GM21367 (cell line): Measurements from ENCODE around the gene RASSF1.

ENCODE experiments used
- ATAC-seq: cut with Tn5 transposase; IDR thresholded peaks from one replicate; pipeline ENCODE4 v1.9.1; 2021; ENCODE audit not compliant: unreplicated experiment

RASSF1 gene

GRCh38 chr3:50365842-50366220 lies 25.2 kb upstream of the RASSF1 start:
- no peak for ATAC-seq

GRCh38 chr3:50365080-50365841 lies 24.6 kb upstream of the RASSF1 start:
- ATAC-seq, result peak; percentile 85

DNA sequence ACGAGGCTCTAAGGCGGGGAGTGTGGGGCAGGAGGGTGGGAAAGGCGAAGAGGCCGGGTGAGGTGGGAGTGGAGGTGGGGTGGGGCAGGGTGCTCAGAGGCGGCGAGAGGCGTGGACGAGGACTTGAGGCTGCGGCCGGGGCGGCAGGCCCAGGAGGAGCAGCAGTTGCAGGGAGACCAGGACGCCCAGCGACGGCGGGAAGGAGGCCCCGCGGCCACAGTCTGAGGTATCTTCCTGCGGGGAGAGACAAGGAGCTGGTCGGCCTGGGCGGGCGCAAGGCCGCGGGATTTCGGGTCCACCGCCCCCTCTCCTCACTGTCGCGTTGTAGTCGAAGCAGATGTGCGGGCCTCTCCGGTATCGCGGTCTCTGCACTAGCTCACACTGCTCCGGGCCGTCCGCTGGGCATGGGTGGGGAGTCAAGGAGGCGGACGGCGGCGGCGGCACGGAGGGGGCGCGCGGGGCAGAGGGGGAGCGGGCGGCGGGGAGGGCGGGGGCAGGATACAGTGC lies 24.0 kb upstream of the RASSF1 start:
- no peak for ATAC-seq

- ATAC-seq, result no peak
These were observed 19.1 kb upstream of the RASSF1 start for GRCh38 chr3:50359760-50360110.

DNA sequence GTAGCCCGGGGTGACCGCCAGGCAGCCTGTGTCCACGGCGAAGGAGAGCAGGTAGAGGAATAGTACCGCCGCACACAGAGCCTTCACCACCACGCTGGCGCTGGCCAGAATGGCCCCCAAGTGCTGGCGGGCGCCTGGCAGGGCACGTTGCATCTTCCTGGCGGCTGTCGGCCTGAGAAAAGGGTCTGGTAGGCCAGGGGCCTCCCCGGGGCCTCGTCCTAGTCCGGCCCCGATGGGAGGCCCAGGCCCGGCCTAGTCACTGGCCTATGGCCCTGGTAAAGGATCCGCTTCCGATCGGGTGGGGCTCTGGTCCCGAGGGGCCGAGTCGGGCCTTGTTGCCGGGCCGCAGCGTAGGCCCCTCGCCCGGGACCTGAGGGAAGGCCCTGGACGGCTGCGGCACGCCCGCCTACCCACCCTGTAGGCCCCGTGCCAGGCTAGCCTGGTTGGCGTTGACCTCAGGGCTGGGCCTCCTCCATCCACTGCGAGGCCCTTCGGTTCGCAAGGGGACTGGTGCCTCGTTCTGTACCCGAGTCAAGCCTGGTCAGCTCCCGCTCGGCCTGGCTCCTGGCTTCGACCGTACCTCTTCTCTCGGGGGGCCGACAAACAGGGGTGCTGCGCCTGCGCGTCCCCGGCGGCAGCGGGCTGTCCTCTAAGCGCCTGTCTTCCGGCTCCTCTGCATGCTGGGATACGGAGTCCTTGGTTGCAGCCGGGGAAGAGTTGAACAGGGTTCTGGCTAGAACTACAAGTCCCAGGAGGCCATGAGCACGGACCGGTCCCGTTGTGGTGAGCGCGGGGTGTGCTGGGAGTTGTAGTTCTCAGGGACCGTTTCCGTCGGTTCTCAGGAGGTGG lies 18.5 kb upstream of the RASSF1 start, which contains the start of gene TMEM115:
TMEM115 (minus strand) TSS at position 611 of the 849 bp plus-strand sequence; CDS start at position 153, 458 bp downstream.
- ATAC-seq, result peak; percentile 98

DNA sequence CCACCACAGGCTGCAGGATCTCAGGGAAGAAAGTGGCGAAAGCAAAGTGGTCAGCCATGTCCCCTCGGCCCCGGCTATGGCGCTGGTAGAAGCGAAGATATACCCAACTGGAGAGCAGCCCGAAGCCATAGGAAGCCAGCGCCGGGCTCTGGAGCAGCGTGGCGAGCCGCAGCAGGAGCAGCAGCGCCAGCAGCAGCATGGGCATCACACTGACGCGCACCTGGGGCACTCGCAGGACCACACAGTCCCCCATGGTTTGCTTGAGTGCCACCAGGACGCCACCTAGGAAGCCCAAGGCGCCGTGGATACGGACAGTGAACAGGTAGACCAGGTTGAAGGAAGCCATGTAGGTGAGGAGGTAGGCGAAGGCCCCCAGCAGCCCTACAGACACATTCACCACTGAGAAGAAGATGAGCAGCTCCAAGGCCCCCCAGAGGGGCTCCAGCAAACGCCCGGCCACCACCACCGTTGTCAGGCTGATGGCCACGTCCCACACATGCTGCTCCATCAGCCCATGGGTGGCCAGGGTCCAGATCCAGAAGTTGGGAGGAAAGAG lies 17.8 kb upstream of the RASSF1 start:
- ATAC-seq, result no peak

DNA sequence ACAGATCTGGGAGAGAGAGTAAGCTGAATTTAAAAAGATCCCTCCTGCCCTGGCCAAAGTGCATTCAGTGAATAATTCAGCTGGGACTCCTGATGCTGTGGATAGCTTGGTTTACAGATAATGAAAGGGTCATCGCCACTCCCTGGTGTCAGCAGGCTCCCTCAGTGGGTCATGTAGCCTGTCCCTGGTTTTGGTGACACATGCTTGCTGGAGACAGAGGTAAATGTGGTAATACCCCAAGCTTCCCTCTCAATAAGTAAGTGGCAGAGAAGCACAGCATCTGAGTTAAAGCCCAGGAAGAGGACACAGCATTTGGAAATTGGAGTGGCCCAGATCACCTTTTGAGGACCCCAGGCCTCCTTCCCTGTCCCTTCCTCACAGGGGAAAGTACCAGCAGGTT lies 16.8 kb upstream of the RASSF1 start:
- no peak for ATAC-seq

DNA sequence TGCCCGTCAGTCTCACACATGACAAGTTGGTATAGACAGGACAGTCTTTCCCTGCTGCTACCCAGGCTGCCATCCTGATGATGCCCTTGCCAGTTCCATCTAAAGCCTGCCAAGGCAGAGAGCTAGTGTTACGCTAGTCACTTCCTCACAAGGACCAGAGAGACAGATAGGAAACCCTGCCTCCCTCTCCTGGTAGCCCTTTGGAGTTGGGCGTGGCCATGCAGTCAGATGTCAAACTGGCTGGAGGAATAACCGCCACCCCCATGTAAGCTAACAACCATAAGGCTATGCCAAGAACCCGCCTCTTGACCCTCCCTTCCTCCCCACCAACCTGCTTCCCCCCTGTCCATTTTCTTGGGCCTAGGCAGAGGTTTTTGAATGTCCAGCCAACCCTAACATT lies 15.9 kb upstream of the RASSF1 start:
- no peak for ATAC-seq

- ATAC-seq, result no peak
These were observed 15.4 kb upstream of the RASSF1 start for GRCh38 chr3:50355829-50356552.

GRCh38 chr3:50354850-50355249 lies 14.2 kb upstream of the RASSF1 start:
- no peak for ATAC-seq

DNA sequence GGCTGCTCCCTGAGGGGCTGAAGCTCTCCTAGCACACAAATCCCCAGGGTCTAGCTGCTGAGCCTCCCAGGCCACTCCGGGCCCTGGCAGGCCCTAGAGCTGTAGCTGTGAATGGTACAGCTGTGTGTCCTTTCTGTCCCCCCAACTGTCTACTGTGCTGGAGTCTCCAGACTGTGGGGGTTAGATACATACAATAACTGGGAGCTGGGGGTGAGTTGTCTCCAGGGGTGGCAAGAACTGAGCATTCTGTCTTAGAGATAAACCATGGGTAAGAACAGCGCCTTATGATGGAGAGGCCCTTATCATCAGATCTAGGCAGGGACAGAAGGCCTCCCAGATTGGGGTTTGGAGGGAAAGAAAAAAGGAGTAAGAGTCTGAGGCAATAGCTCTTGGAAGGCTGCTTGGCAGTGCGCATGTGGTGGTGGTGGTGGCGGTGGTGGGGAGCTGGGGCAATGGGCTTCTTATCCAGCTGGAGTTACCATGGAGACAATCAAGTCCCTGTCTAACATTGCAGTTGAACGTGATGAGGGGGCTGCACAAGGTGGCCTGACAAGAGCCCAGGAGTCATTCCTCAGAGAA lies 13.6 kb upstream of the RASSF1 start:
- ATAC-seq, result no peak

DNA sequence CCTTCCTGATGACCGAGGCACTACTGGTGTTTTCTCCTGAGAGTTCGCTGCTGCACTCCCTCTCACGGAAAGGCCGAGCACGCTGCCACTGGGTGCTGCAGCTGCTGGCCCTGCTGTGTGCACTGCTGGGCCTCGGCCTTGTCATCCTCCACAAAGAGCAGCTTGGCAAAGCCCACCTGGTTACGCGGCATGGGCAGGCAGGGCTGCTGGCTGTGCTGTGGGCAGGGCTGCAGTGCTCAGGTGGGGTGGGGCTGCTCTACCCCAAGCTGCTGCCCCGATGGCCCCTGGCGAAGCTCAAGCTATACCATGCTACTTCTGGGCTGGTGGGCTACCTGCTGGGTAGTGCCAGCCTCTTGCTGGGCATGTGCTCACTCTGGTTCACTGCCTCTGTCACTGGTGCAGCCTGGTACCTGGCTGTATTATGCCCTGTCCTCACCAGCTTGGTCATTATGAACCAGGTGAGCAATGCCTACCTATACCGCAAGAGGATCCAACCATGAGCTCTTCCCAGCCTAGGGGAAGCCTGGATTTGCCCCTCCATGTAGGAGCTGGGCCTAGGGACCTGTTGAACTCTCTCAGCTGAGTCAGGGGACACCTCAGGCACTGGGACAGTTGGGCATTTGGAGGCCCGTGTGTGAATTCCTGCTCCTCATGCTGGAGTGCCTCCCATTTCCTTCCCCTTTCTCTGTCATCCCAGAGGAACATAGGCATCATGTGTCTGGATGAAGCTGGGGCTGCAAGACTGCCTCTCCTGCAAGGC lies 12.8 kb upstream of the RASSF1 start:
- ATAC-seq, result no peak

DNA sequence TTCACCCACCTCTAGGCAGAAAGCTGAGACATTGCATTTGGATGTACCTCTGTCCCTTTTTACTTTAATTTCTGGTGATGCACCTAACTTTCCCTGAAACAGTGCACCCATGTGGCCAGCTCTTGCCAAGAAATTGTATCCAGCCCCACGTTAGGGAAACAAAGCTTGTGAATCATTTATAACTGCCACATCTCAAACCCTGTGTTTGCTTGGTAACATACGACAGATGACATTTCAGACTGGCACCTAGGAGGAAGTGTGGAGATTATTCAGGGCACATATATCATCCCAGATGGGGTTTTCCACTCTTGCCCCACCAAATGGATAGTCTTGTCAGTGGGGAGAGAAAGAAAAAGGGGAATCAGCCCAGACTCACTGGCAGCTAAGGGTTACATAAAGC lies 12.1 kb upstream of the RASSF1 start:
- no peak for ATAC-seq

DNA sequence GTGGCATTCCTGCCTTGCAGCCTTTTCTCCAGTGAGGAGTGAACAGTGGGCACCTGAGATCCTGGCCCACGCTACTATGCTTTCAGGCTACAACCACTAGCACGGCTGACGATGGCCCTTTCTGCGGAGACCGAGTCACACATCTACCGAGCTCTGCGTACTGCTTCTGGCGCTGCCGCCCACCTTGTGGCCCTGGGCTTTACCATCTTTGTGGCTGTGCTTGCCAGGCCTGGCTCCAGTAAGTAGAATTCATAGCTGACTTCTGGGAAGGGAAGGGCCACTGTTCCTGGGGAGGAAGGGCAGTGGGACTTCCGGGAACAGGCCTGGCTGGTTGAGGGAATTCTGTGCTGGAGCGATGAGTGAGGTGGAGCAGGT lies 10.7 kb upstream of the RASSF1 start:
- ATAC-seq, result no peak

GRCh38 chr3:50350527-50351322 lies 10.1 kb upstream of the RASSF1 start, which contains the start of the genes CYB561D2 and NPRL2:
Gene CYB561D2, plus strand, starts transcription at chr3:50350862. Its CDS starts 572 bp downstream, at chr3:50351434.
Gene NPRL2, minus strand, starts transcription at chr3:50350775. Its CDS starts 123 bp downstream, at chr3:50350652.
- peak; percentile 57 for ATAC-seq

DNA sequence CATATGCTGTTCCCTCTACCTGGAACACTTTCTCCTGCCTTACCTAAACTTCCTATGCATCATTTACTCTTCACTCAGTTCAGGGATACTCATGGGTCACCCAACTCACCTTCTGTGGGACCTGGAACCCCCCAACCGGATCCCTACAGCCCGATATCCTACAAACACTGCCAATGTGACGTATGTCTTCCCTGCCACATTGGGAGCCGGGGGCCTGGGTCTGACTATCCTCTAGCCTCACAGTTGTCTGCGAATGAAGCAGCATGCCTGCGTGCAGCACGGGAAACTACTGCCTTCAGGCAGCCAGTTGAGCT lies 9.5 kb upstream of the RASSF1 start:
- no peak for ATAC-seq

GRCh38 chr3:50347187-50347813 lies 6.7 kb upstream of the RASSF1 start:
- no peak for ATAC-seq

DNA sequence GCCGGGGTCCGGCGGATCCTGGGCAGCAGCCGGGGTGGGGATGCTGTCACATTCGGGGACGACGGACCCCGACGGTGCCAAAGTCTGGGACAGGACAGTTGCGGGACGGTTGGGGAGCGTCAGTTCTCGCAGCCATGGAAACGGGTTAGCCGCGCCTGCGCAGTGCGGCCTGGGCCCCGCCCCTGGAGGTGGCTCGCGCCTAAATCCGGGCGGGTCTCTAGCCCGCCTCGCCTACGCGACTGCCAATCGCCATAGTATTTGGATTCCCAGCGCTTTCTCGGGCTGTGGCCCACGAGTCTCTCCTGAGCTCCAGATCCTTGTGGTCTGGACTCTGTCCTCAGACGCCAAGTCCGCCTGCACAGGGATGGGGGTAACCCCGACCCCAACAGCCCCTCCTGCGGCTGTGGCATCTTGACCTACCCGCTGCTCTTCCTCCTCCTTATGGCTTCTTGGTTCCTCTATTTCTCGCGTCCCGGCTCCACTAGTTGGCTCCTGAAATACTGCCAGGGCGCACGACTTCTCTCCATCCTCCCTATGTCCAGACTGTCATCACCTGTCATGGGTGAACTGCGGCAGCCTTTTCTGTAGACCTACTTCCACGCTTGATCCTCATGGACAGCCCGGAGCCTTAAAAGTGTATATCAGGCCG lies 5.1 kb upstream of the RASSF1 start, which contains the start of gene ZMYND10:
ZMYND10 (minus strand) TSS at position 147 of the 649 bp plus-strand sequence. CDS start 153 bp downstream, outside the sequence.
- ATAC-seq, result no peak
